ENCODE results near the gene AK5. TPM values are rescaled to one million over a fixed set of nuclear protein-coding genes. Genes with fewer than 3 reads are reported as not detected.

AK5 gene
- total and polyA plus RNA-seq, 2 experiments from 2014 or later = 8.8 to 12.2 TPM

GRCh38 chr1:77536813-77537212, 255.0 kb downstream of the AK5 start:
- Histone ChIP-seq H3F3A (replicated peaks; ENCODE audit: low read depth) (no peaks in the 10 kb centered on the region), H3K4me3 (no peak overlapping the region), H3K27ac (ENCODE audit: low read depth) (no peak overlapping the region), H4K20me1 (replicated peaks; ENCODE audit: insufficient read depth) (no peaks in the 10 kb centered on the region), H3K4me1 (ENCODE audit: insufficient read depth) (no peaks in the 10 kb centered on the region), H3K79me2 (replicated peaks; ENCODE audit: insufficient read depth) (no peaks in the 10 kb centered on the region), H3K9me2 (ENCODE audit: insufficient read depth) (no peaks in the 10 kb centered on the region), H2AFZ (no peak overlapping the region), H3K27me3 (ENCODE audit: insufficient read depth) (no peaks in the 10 kb centered on the region), H3K36me3 (ENCODE audit: insufficient read depth) (no peaks in the 10 kb centered on the region), H3K4me2 (no peak overlapping the region)
- Mint-ChIP-seq H3K4me1 (peaks cover 9% of the 10 kb centered on the region; the same call in 2 of the 3 replicates), H3K27me3 (ENCODE audit: insufficient read depth, low read depth, poor library complexity) (peaks cover 9% of the 10 kb centered on the region), H3K27ac (no peak overlapping the region), H3K4me3 (no peak overlapping the region), H3K36me3 (ENCODE audit: low read depth) (peaks cover 3% of the 10 kb centered on the region; the same call in 2 of the 3 replicates), H3K9me3 (no peaks in the 10 kb centered on the region; the same call in 2 of the 3 replicates)
- TF ChIP-seq ETS1 (IDR thresholded peaks at IDR 0.05) (no peak), ZNF331 (CRISPR knock-in tag; IDR thresholded peaks at IDR 0.05; ENCODE audit: low read depth) (no peak), CREB1 (CRISPR knock-in tag; IDR thresholded peaks at IDR 0.05; ENCODE audit: low read depth) (no peak), ZNF114 (CRISPR knock-in tag; IDR thresholded peaks at IDR 0.05) (no peak), EZH2 (IDR thresholded peaks at IDR 0.05; ENCODE audit: low read depth, unreplicated experiment) (no peak), NANOG (IDR thresholded peaks at IDR 0.05; ENCODE audit: borderline replicate concordance) (no peak), POLR2AphosphoS5 (IDR thresholded peaks at IDR 0.05; ENCODE audit: low read depth) (no peak), CTCF (conservative IDR thresholded peaks at IDR 0.05; ENCODE audit: low read depth in 2 of 2) (no peak), STAT1 (IDR thresholded peaks at IDR 0.05; ENCODE audit: unreplicated experiment) (no peak), EZH2phosphoT487 (IDR thresholded peaks at IDR 0.05; ENCODE audit: unreplicated experiment) (no peak), ZNF462 (CRISPR knock-in tag; IDR thresholded peaks at IDR 0.05) (no peak), REST (IDR thresholded peaks at IDR 0.05; ENCODE audit: unreplicated experiment) (no peak), JUNB (IDR thresholded peaks at IDR 0.05; ENCODE audit: unreplicated experiment) (no peak)
- DNase-seq (ENCODE audit: low spot score) (no peak), ATAC-seq (no peak)

Measured in GM23338 (cell line).